Urinary bladder (tissue), 4 donors: ENCODE results near the gene LRRK1. TPM values are rescaled to one million over a fixed set of nuclear protein-coding genes. Genes with fewer than 3 reads are reported as not detected.
A peak's percentile ranks its signal among the peaks of the same experiment; 100 is the strongest.

Experiments used
- DNase-seq: peaks from one replicate; pipeline ENCODE4 v3.0.0-alpha.2; 2015; ENCODE audit errors: extremely low spot score
- H3K27ac ChIP-seq: one replicate; pipeline ENCODE4 v1.5.1; 2013; ENCODE audit warnings: low read depth, mild to moderate bottlenecking, moderate library complexity
- H3K36me3 ChIP-seq: one replicate; pipeline ENCODE4 v1.6.1; 2013; ENCODE audit warnings: mild to moderate bottlenecking, moderate library complexity; ENCODE audit not compliant: insufficient read depth
- H3K4me1 ChIP-seq: one replicate; pipeline ENCODE4 v1.6.1; 2013; ENCODE audit warnings: mild to moderate bottlenecking, moderate library complexity; ENCODE audit not compliant: insufficient read depth
- H3K4me3 ChIP-seq: one replicate; pipeline ENCODE4 v1.5.1; 2013; ENCODE audit warnings: low read depth, low read length
- WGBS: extraction: QIAGEN DNeasy Blood & Tissue Kit; methylation state at CpG from one replicate; pipeline ENCODE4 v1.1.7; 2013; 5-methylcytosine and 5-hydroxymethylcytosine counted together
- polyA plus RNA-seq: library from polyadenylated mRNA; stranded (reverse); fragments of 200-250 nt; gene quantifications from one replicate; pipeline ENCODE4 v1.2.3, GENCODE V29; 2013
- total RNA-seq: library from RNA; depleted of rRNA; stranded (reverse); fragments of >200 nt; gene quantifications from one replicate; pipeline ENCODE4 v1.2.3, GENCODE V29; 2014
- donor health status: healthy with polysubstance abuse.
- donor health status: healthy.

Gene LRRK1
- total and polyA plus RNA-seq, 2 donors, result 9.9 to 12.3 TPM

DNA sequence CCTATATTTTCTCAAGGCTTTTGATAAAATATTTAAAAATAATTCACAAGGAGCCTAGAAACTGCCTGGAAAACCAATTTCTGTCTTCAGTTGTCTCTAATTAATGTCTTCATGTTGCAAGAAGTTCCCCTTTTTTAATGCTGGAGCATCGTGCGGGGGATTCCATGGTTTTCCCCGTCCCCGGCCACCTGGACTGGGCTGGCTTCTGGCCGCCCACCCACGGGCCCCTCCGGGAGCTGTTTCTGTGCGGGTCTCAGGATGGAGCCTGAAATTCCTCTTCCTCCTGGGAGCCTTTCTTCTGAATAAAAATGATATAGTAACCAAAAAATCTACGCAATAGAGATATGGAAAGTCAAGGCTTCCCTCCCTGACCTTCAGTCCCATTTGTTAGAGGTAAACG, 8.1 kb upstream of the LRRK1 start:
- H3K36me3 ChIP-seq, result peaks cover 2% of the 10 kb centered on the region
- 90% methylated on average over 10 of the region's 10 CpGs for WGBS
- H3K27ac ChIP-seq, result no peak overlapping the region
- H3K4me3 ChIP-seq, result no peak overlapping the region
- DNase-seq, result no peak
- no peaks in the 10 kb centered on the region for H3K4me1 ChIP-seq

GRCh38 chr15:100913961-100914360, 5.2 kb upstream of the LRRK1 start:
- WGBS, result 67% methylated on average over 4 of the region's 4 CpGs
- Histone ChIP-seq H3K4me3 (no peak overlapping the region), H3K4me1 (no peaks in the 10 kb centered on the region), H3K36me3 (peaks cover 2% of the 10 kb centered on the region), H3K27ac (no peak overlapping the region)
- DNase-seq, result no peak

GRCh38 chr15:100914876-100915275, 4.3 kb upstream of the LRRK1 start:
- WGBS, result 62% methylated on average over 6 of the region's 6 CpGs
- H3K27ac ChIP-seq, result no peak overlapping the region
- H3K36me3 ChIP-seq, result peaks cover 2% of the 10 kb centered on the region
- H3K4me1 ChIP-seq, result no peaks in the 10 kb centered on the region
- H3K4me3 ChIP-seq, result no peak overlapping the region
- no peak for DNase-seq

- DNase-seq, result no peak
- H3K27ac ChIP-seq, result no peak overlapping the region
- H3K36me3 ChIP-seq, result no peaks in the 10 kb centered on the region
- H3K4me1 ChIP-seq, result no peaks in the 10 kb centered on the region
- WGBS, result 3% methylated on average over 42 of the region's 42 CpGs
- H3K4me3 ChIP-seq, result peak overlapping the region; percentile 85
These were observed 995 bp upstream of the LRRK1 start for GRCh38 chr15:100918034-100918689.

- peak overlapping the region; percentile 85 for H3K4me3 ChIP-seq
- WGBS, result 5% methylated on average over 80 of the region's 80 CpGs
- no peak overlapping the region for H3K27ac ChIP-seq
- H3K36me3 ChIP-seq, result no peaks in the 10 kb centered on the region
- H3K4me1 ChIP-seq, result no peaks in the 10 kb centered on the region
- DNase-seq, result no peak
These were observed 586 bp downstream of the LRRK1 start for GRCh38 chr15:100919481-100920405.

- WGBS, result 91% methylated on average over 8 of the region's 8 CpGs
- no peak overlapping the region for H3K27ac ChIP-seq
- no peaks in the 10 kb centered on the region for H3K36me3 ChIP-seq
- H3K4me3 ChIP-seq, result no peak overlapping the region
- DNase-seq, result no peak
- H3K4me1 ChIP-seq, result no peaks in the 10 kb centered on the region
These were observed 1.5 kb downstream of the LRRK1 start for GRCh38 chr15:100920516-100921135.

GRCh38 chr15:100922192-100923040, 3.3 kb downstream of the LRRK1 start:
- Histone ChIP-seq H3K4me1 (no peaks in the 10 kb centered on the region), H3K27ac (no peak overlapping the region), H3K36me3 (no peaks in the 10 kb centered on the region), H3K4me3 (no peak overlapping the region)
- DNase-seq, result no peak
- 79% methylated on average over 13 of the region's 13 CpGs for WGBS

- Histone ChIP-seq H3K27ac (no peak overlapping the region), H3K4me1 (no peaks in the 10 kb centered on the region), H3K4me3 (no peak overlapping the region), H3K36me3 (no peaks in the 10 kb centered on the region)
- 92% methylated on average over 7 of the region's 7 CpGs for WGBS
- DNase-seq, result no peak
These were observed 3.9 kb downstream of the LRRK1 start for GRCh38 chr15:100923076-100923475.

- H3K4me1 ChIP-seq, result no peaks in the 10 kb centered on the region
- no peaks in the 10 kb centered on the region for H3K36me3 ChIP-seq
- no peak overlapping the region for H3K27ac ChIP-seq
- DNase-seq, result no peak
- WGBS, result 89% methylated on average over 5 of the region's 5 CpGs
- no peak overlapping the region for H3K4me3 ChIP-seq
These were observed 4.7 kb downstream of the LRRK1 start for GRCh38 chr15:100923902-100924301.

DNA sequence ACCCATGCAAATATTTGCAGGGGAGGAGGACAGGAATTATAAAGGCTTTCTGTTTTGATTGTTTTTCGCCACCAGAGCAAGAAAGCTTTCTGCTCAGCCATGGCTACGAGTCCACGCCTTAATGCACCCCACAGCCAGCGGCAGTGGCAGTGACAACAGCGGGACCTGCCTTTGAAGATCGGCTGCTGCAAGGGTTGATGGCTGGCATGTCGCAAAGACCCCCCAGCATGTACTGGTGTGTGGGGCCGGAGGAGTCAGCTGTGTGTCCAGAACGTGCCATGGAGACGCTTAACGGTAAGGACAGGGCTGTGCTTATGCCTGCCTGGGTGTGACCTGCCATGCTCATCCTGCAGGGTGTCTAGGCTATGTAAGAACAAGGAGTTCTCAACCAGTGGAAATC, 5.3 kb downstream of the LRRK1 start:
- Histone ChIP-seq H3K4me3 (no peak overlapping the region), H3K36me3 (no peaks in the 10 kb centered on the region), H3K4me1 (no peaks in the 10 kb centered on the region), H3K27ac (no peak overlapping the region)
- DNase-seq, result no peak
- 92% methylated on average over 11 of the region's 11 CpGs for WGBS

GRCh38 chr15:100925480-100925879, 6.3 kb downstream of the LRRK1 start:
- H3K27ac ChIP-seq, result no peak overlapping the region
- no peak for DNase-seq
- WGBS, result 92% methylated on average over 8 of the region's 8 CpGs
- H3K4me3 ChIP-seq, result no peak overlapping the region
- no peaks in the 10 kb centered on the region for H3K36me3 ChIP-seq
- H3K4me1 ChIP-seq, result no peaks in the 10 kb centered on the region

DNA sequence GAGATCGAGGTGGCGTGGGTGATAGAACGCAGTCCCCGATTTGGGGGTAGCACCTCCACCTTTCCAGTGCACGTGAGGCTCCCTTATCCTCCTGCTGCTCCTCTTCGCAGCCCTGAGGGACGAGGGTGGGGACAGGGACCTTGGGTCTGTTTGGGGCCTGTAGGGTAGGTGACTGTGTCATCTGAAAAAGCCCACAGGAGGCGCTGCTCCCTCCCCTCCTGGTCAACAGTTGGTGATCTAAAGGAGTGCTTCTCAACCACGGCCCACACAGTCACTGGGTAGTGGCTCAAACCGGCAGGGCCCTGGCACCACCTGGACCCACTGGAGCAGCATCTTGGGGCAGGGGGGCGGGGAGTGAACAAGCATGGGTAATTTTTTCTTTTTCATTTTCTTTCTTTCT, 7.1 kb downstream of the LRRK1 start:
- Histone ChIP-seq H3K4me1 (no peaks in the 10 kb centered on the region), H3K27ac (no peak overlapping the region), H3K4me3 (no peak overlapping the region), H3K36me3 (no peaks in the 10 kb centered on the region)
- 89% methylated on average over 11 of the region's 11 CpGs for WGBS
- DNase-seq, result no peak
